ENCODE data around the gene FNBP1.
"Not testable (repeated sequence)": the region's sequence is repeated elsewhere in the genome, so short reads cannot be mapped to it uniquely, and the experiment has no call there.

Gene FNBP1

DNA sequence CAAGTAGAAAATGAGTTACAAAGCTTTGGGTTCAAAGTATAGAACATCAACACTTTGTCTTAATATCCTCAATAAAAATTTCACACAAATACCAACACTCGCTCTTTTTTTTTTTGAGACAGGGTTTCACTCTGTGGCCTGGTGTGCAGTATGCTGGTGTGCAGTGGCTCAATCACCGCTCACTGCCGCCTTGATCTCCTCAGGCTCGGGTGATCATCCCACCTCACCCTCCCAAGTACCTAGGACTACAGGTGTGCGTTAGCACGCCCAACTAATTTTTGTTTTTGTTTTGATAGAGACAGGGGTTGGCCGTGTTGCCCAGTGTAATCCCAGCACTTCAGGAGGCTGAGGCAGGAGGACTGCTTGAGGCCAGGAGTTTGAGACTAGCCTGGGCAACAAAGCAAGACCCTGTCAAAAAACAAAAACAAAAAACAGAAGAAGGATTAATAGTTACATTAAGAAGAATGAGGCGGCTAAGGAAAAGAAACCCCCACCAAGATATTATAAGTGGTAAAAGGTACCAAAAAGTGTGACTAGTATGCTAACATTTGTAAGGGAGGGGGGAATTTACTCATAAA, 20.3 kb downstream of the FNBP1 start:
- H3K4me3 ChIP-seq (ENCODE audit: low read depth, low read length): no peak overlapping the region
- TF ChIP-seq, protein P1, sequence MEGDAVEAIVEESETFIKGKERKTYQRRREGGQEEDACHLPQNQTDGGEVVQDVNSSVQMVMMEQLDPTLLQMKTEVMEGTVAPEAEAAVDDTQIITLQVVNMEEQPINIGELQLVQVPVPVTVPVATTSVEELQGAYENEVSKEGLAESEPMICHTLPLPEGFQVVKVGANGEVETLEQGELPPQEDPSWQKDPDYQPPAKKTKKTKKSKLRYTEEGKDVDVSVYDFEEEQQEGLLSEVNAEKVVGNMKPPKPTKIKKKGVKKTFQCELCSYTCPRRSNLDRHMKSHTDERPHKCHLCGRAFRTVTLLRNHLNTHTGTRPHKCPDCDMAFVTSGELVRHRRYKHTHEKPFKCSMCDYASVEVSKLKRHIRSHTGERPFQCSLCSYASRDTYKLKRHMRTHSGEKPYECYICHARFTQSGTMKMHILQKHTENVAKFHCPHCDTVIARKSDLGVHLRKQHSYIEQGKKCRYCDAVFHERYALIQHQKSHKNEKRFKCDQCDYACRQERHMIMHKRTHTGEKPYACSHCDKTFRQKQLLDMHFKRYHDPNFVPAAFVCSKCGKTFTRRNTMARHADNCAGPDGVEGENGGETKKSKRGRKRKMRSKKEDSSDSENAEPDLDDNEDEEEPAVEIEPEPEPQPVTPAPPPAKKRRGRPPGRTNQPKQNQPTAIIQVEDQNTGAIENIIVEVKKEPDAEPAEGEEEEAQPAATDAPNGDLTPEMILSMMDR (IDR thresholded peaks at IDR 0.05; ENCODE audit: control insufficient read depth, extremely low read depth, insufficient read depth): no peak
- DNase-seq (ENCODE audit: low read depth): no peak

DNA sequence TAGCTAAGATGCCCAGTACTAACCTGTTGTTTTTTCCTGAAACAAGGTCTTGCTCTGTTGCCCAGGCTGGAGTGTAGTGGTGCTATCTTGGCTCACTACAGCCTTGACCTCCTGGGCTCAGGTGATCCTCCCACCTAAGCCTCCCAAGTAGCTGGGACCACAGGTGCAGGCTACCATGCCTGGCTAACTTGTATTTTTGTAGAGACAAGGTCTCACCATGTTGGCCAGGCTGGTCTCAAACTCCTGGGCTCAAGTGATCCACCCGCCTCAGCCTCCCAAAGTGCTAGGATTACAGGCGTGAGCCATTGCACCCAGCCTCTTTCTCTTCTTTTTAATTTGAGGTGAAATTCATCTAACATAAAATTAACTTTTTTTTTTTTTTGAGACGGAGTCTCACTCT, 21.1 kb downstream of the FNBP1 start:
- not testable (repeated sequence) for H3K4me3 ChIP-seq (ENCODE audit: low read depth, low read length); DNase-seq (ENCODE audit: low read depth)

DNA sequence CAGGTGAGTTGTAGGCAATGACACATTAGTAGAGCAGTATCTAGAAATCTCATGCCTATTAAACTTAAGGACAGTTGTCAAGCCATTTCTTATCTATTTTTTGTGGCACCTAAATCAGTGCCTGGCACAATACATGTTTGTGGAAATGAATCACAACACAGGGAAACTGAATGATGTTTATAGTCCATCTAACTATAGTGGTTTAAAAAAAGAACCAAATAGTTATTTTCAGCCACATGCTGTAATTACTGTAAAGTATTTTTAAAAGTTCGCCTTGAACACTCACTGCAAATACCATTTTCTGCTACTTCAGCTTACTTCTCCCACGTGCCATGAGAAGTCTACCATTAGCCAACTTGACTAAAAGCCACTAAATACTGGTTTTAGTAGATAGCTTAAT, 21.9 kb downstream of the FNBP1 start:
- H3K4me3 ChIP-seq (ENCODE audit: low read depth, low read length): no peak overlapping the region
- no peak for DNase-seq (ENCODE audit: low read depth)
- TF ChIP-seq, protein P1 (IDR thresholded peaks at IDR 0.05; ENCODE audit: control insufficient read depth, extremely low read depth, insufficient read depth): no peak

DNA sequence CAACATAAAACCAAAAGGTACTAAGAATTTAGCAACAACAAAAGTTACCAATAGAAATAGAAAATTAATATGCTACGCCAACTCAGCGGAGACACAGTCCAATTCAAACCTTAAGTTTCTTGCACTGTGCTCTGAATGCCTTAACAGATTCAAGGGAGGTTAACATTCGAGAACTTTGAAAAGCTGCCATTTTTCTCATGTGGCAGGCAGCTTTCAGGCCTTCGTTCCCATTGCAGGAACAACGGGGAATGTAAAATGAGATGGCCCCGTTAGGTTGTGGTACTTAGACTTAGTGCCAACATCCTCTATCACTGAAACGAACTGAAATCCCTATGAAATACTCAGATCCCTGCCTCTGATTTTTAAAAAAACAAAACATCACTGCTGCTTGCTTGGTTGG, 22.4 kb downstream of the FNBP1 start:
- no peak overlapping the region for H3K4me3 ChIP-seq (ENCODE audit: low read depth, low read length)
- no peak for DNase-seq (ENCODE audit: low read depth)
- TF ChIP-seq, protein P1 (IDR thresholded peaks at IDR 0.05; ENCODE audit: control insufficient read depth, extremely low read depth, insufficient read depth): no peak

DNA sequence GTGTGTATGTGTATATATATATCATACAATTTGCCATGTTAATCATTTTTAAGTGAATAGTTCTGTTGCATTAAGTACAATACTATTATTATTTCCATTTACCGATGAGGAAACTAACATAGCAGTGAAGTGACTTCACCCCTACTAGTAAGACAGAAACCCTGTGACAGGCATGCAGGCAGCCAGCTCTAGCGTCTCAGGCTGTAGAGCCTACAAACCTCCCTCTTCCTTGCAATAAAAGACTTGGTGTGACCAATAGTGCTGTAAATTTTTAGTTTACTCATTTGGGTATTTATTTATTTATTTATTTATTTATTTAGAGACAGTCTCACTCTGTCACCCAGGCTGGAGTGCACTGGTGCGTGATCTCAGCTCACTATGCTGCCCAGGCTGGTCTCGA, 24.7 kb downstream of the FNBP1 start:
- DNase-seq (ENCODE audit: low read depth): no peak
- TF ChIP-seq, protein P1 (IDR thresholded peaks at IDR 0.05; ENCODE audit: control insufficient read depth, extremely low read depth, insufficient read depth): no peak
- no peak overlapping the region for H3K4me3 ChIP-seq (ENCODE audit: low read depth, low read length)

DNA sequence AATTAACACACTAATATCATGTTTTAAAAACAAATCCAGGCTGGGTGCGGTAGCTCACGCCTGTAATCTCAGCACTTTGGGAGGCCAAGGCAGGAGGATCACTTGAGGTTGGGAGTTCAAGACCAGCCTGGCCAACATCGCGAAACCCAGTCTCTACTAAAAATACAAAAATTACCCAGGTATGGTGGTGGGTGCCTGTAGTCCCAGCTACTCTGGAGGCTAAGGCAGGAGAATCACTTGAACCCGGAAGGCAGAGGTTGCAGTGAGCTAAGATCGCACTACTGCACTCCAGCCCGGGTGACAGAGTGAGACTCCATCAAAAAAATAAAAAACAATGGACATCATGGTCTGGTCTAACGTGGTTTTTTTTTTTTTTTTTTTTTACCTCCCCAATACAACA, 25.5 kb downstream of the FNBP1 start:
- H3K4me3 ChIP-seq (ENCODE audit: low read depth, low read length); DNase-seq (ENCODE audit: low read depth): not testable (repeated sequence)

DNA sequence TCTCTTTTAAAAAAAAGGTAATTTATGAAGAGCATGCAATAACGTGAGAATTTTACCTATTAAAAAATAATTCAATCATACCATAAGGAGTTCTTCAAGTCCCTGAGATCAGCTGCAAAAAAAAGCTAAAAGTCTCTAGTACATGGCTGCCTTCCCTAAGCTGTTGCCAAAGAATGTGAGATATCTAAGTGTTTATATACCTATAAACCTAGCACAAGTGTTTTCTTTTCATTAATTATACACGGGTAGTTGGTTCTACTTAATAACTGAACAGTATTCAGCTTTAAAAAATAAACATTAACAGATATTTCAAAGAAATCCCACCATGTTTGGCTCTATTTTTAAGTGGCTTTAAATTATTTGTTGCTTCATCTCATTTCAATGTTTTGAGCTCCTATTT, 25.9 kb downstream of the FNBP1 start:
- no peak for DNase-seq (ENCODE audit: low read depth)
- TF ChIP-seq, protein P1 (IDR thresholded peaks at IDR 0.05; ENCODE audit: control insufficient read depth, extremely low read depth, insufficient read depth): no peak
- no peak overlapping the region for H3K4me3 ChIP-seq (ENCODE audit: low read depth, low read length)

DNA sequence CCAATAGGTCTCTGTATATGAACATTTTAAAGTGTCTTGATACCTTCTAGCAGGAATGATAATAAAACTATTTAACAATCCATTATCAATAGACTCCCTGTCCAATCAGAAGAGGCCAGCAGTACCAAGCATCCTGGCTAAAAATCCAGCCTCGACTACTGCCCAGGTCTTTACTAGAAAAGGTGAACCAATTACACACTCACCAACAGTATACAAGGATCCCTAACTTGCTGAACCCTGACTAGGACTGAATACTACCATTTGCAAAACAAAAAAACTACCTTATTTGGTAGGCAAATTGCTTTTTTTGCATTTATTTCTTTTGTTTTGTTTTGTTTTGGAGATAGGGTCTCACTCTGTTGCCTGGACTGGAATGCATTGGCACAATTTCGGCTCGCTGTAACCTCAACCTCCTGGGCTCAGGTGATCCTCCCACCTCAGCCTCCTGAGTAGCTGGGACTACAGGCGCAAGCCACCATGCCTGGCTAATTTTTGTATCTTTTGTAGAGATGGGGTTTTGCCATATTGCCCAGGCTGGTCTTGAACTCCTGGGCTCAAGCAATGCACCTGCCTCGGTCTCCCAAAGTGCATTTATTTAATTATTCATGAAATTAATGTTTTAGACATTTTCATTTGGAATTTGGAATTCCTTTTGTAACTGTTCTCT, 27.5 kb downstream of the FNBP1 start:
- TF ChIP-seq, protein P1 (IDR thresholded peaks at IDR 0.05; ENCODE audit: control insufficient read depth, extremely low read depth, insufficient read depth): no peak
- no peak overlapping the region for H3K4me3 ChIP-seq (ENCODE audit: low read depth, low read length)

More for the DNA sequence above, 27.5 kb downstream of the FNBP1 start:
- no peak for DNase-seq (ENCODE audit: low read depth)

Measured in LNCaP clone FGC (cell line).